Neural cell (in vitro differentiated cells): ENCODE data around the gene SF1. TPM values are rescaled to one million over a fixed set of nuclear protein-coding genes. Genes with fewer than 3 reads are reported as not detected.

Experiments
- H2AFZ ChIP-seq: fragments of 200-600, 300-800 bp; sonication (generic), shearing (Covaris generic); 2 replicates; pipeline ENCODE4 v1.6.0; 2014; ENCODE audit warnings: low read depth, mild to moderate bottlenecking, antibody characterized with exemption, low read length, moderate library complexity
- H3F3A ChIP-seq: fragments of 200-600 bp; shearing (Covaris generic); 2 replicates; pipeline ENCODE4 v1.6.1; 2016; ENCODE audit warnings: mild to moderate bottlenecking, moderate library complexity, mixed read lengths, antibody characterized with exemption, low read length; ENCODE audit not compliant: insufficient read depth, poor library complexity, severe bottlenecking
- H3K27ac ChIP-seq: fragments of 200-600, 300-800 bp; sonication (generic), shearing (Covaris generic); 2 replicates; pipeline ENCODE4 v1.5.1; 2014; ENCODE audit warnings: mild to moderate bottlenecking, low read length, moderate library complexity
- H3K27me3 ChIP-seq: fragments of 300-800, 200-600 bp; sonication (generic), shearing (Covaris generic); 2 replicates; pipeline ENCODE4 v1.6.0; 2014; ENCODE audit warnings: mild to moderate bottlenecking, low read depth, low read length, moderate library complexity; ENCODE audit not compliant: insufficient read depth
- H3K36me3 ChIP-seq: fragments of 300-800, 200-600 bp; sonication (generic), shearing (Covaris generic); 2 replicates; pipeline ENCODE4 v1.5.1; 2014; ENCODE audit warnings: mild to moderate bottlenecking, antibody characterized with exemption, low read length, moderate library complexity; ENCODE audit not compliant: insufficient read depth
- H3K4me2 ChIP-seq: fragments of 300-800, 200-600 bp; sonication (generic), shearing (Covaris generic); 2 replicates; pipeline ENCODE4 v1.6.0; 2014; ENCODE audit warnings: mild to moderate bottlenecking, low read length
- H3K4me3 ChIP-seq: fragments of 300-800, 200-600 bp; sonication (generic), shearing (Covaris generic); 2 replicates; pipeline ENCODE4 v1.5.1; 2014; ENCODE audit warnings: mild to moderate bottlenecking, low read length, moderate library complexity
- H3K79me2 ChIP-seq: fragments of 200-600 bp; shearing (Covaris generic); replicated peaks from 2 replicates; pipeline ENCODE4 v1.6.0; 2014; ENCODE audit warnings: mild to moderate bottlenecking, low read length, moderate library complexity; ENCODE audit not compliant: insufficient read depth
- H3K9ac ChIP-seq: fragments of 300-800, 200-600 bp; sonication (generic), shearing (Covaris generic); 2 replicates; pipeline ENCODE4 v1.6.1; 2016; ENCODE audit warnings: mild to moderate bottlenecking, low read length, mixed read lengths
- H3K9me2 ChIP-seq: fragments of 200-600 bp; shearing (Covaris generic); 2 replicates; pipeline ENCODE4 v1.6.1; 2016; ENCODE audit warnings: mild to moderate bottlenecking, low read length, mixed read lengths; ENCODE audit not compliant: insufficient read depth
- H3K9me3 ChIP-seq: fragments of 200-600, 300-800 bp; sonication (generic), shearing (Covaris generic); 2 replicates; pipeline ENCODE4 v1.6.1; 2016; ENCODE audit warnings: mild to moderate bottlenecking, mixed run types, low read length, moderate library complexity, mixed read lengths
- H4K20me1 ChIP-seq: fragments of 200-600 bp; shearing (Covaris generic); 2 replicates; pipeline ENCODE4 v1.6.1; 2016; ENCODE audit warnings: mild to moderate bottlenecking, mixed run types; ENCODE audit not compliant: insufficient read depth
- CTCF ChIP-seq: fragments of 450-650 bp; IDR thresholded peaks from 2 replicates; pipeline ENCODE4 v1.5.1; 2014; ENCODE audit warnings: antibody characterized with exemption, mild to moderate bottlenecking, moderate library complexity; ENCODE audit not compliant: poor library complexity, severe bottlenecking
- EP300 ChIP-seq: fragments of 450-650 bp; conservative IDR thresholded peaks from 2 replicates; pipeline ENCODE4 v1.6.1; 2014; ENCODE audit warnings: antibody characterized with exemption, mild to moderate bottlenecking, moderate library complexity; ENCODE audit not compliant: poor library complexity, severe bottlenecking
- EZH2 ChIP-seq: fragments of 200-600, 300-800 bp; shearing (Covaris generic), sonication (generic); IDR thresholded peaks from 2 replicates; pipeline ENCODE4 v1.6.1; 2014; ENCODE audit warnings: antibody characterized with exemption, low read length, borderline replicate concordance, mild to moderate bottlenecking; ENCODE audit not compliant: insufficient read depth, poor library complexity, severe bottlenecking
- MXI1 ChIP-seq: fragments of 450-650 bp; conservative IDR thresholded peaks from 2 replicates; pipeline ENCODE4 v1.6.1; 2014; ENCODE audit warnings: antibody characterized with exemption, mild to moderate bottlenecking; ENCODE audit not compliant: poor library complexity, severe bottlenecking
- POLR2AphosphoS5 ChIP-seq: IDR thresholded peaks from 2 replicates; pipeline ENCODE4 v1.6.1; 2012
- RAD21 ChIP-seq: fragments of 450-650 bp; conservative IDR thresholded peaks from 2 replicates; pipeline ENCODE4 v1.6.1; 2014; ENCODE audit warnings: antibody characterized with exemption, mild to moderate bottlenecking, moderate library complexity
- SMC3 ChIP-seq: fragments of 450-650 bp; conservative IDR thresholded peaks from 2 replicates; pipeline ENCODE4 v1.6.1; 2014; ENCODE audit warnings: antibody characterized with exemption, mild to moderate bottlenecking, moderate library complexity; ENCODE audit not compliant: poor library complexity
- TAF1 ChIP-seq: IDR thresholded peaks from 2 replicates; pipeline ENCODE4 v1.6.1; 2012; ENCODE audit warnings: low read depth
- polyA plus RNA-seq: library from polyadenylated mRNA; depleted of rRNA; stranded (reverse); fragments of >200 nt; gene quantifications from 2 replicates; pipeline ENCODE4 v1.2.3, GENCODE V29; 2014
- TF ChIP-seq, protein P1 (sequence below): IDR thresholded peaks from 2 replicates; pipeline ENCODE4 v1.6.1; 2012; ENCODE audit warnings: borderline replicate concordance

The SF1 gene
- polyA plus RNA-seq, 1 donor from 2014 or later = 53.2 TPM

DNA sequence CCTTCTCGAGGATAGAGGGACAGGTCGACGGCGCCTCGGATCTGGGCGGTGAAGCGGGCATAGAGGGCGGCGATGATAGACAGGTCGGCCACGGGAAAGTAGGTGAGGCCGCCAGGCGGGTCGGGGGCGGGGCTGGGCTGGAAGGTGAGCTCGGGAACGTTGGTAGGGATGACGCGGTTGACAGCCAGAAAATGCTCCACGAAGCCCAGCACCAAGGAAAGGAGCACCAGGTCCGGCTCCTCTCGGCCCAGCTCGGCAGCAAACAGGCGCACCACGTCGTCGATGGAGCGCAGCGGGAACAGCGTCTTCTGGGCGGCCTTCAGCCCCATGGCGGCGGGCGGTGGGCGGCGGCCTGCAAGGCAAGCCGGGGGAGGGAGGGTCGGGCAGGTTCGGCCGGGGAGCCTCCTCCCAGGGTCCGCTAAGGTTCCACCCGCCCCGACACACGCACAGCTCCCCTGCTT lies 31.5 kb upstream of the SF1 start:
- Histone ChIP-seq H3K27me3 (no peaks in the 10 kb centered on the region), H3K79me2 (peaks cover 8% of the 10 kb centered on the region), H4K20me1 (no peaks in the 10 kb centered on the region), H3K4me3 (peak overlapping the region; percentile 82), H3K9ac (peak overlapping the region; percentile 85), H3K9me2 (no peaks in the 10 kb centered on the region), H3K9me3 (no peaks in the 10 kb centered on the region), H2AFZ (peak overlapping the region; percentile 30), H3K4me2 (peak overlapping the region; percentile 95), H3K27ac (peak overlapping the region; percentile 67), H3F3A (no peaks in the 10 kb centered on the region), H3K36me3 (peaks cover 9% of the 10 kb centered on the region)
- TF ChIP-seq EP300 (no peak), EZH2 (no peak), RAD21 (peak; percentile 10)

DNA sequence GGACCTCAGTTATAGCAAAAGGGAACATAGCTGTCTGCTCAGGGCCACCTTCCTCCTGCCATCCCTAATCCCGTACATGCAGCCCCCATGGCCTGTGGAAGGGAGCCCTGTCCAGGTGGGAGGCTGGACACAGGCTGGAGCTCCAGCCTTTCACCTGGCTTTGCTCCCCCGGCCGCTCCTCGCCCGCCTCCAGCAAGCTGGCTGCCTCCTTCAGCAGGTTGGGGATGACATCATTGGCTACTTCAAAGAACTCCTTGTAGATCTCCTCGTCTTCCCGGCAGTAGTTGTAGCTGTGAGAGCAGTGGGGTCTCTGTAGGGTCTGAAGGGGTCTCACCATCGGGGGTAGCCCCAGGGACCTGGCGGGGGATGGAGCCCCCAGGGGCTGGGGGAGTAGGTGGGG lies 27.1 kb upstream of the SF1 start:
- H3K27ac ChIP-seq = no peak overlapping the region
- no peak overlapping the region for H2AFZ ChIP-seq
- TF ChIP-seq SMC3 = no peak
- TF ChIP-seq, protein P1, sequence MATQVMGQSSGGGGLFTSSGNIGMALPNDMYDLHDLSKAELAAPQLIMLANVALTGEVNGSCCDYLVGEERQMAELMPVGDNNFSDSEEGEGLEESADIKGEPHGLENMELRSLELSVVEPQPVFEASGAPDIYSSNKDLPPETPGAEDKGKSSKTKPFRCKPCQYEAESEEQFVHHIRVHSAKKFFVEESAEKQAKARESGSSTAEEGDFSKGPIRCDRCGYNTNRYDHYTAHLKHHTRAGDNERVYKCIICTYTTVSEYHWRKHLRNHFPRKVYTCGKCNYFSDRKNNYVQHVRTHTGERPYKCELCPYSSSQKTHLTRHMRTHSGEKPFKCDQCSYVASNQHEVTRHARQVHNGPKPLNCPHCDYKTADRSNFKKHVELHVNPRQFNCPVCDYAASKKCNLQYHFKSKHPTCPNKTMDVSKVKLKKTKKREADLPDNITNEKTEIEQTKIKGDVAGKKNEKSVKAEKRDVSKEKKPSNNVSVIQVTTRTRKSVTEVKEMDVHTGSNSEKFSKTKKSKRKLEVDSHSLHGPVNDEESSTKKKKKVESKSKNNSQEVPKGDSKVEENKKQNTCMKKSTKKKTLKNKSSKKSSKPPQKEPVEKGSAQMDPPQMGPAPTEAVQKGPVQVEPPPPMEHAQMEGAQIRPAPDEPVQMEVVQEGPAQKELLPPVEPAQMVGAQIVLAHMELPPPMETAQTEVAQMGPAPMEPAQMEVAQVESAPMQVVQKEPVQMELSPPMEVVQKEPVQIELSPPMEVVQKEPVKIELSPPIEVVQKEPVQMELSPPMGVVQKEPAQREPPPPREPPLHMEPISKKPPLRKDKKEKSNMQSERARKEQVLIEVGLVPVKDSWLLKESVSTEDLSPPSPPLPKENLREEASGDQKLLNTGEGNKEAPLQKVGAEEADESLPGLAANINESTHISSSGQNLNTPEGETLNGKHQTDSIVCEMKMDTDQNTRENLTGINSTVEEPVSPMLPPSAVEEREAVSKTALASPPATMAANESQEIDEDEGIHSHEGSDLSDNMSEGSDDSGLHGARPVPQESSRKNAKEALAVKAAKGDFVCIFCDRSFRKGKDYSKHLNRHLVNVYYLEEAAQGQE = no peak
- TF ChIP-seq EP300 = no peak
- no peak for TF ChIP-seq MXI1
- TF ChIP-seq EZH2 = no peak
- TF ChIP-seq POLR2AphosphoS5 = no peak
- no peak for TF ChIP-seq TAF1
- TF ChIP-seq CTCF = no peak
- TF ChIP-seq RAD21 = no peak
- no peak overlapping the region for H3K4me2 ChIP-seq
- H3K9me2 ChIP-seq = no peaks in the 10 kb centered on the region
- no peak overlapping the region for H3K9ac ChIP-seq
- no peak overlapping the region for H3K4me3 ChIP-seq
- H3K27me3 ChIP-seq = no peaks in the 10 kb centered on the region
- H3K9me3 ChIP-seq = no peaks in the 10 kb centered on the region
- no peaks in the 10 kb centered on the region for H4K20me1 ChIP-seq
- H3K36me3 ChIP-seq = peaks cover 9% of the 10 kb centered on the region
- peaks cover 8% of the 10 kb centered on the region for H3K79me2 ChIP-seq
- no peaks in the 10 kb centered on the region for H3F3A ChIP-seq
